Upper lobe of right lung (tissue), 1 donor: Measurements from ENCODE around the gene RAPGEF6. TPM values are rescaled to one million over a fixed set of nuclear protein-coding genes. Genes with fewer than 3 reads are reported as not detected.

ENCODE experiments used
- ATAC-seq: fragments of 200-7000 bp; cut with Tn5 transposase; one replicate; pipeline ENCODE4 v1.9.1; 2020; ENCODE audit warnings: mild to moderate bottlenecking, moderate library complexity
- DNase-seq: peaks from one replicate; pipeline ENCODE4 v3.0.0-alpha.2; 2020
- H3K27ac ChIP-seq: fragments of 200-600 bp; one replicate; pipeline ENCODE4 v1.8.0; 2022
- H3K27me3 ChIP-seq: fragments of 200-600 bp; one replicate; pipeline ENCODE4 v1.8.0; 2022; ENCODE audit warnings: mild to moderate bottlenecking
- H3K36me3 ChIP-seq: fragments of 200-600 bp; one replicate; pipeline ENCODE4 v1.8.0; 2022
- H3K4me1 ChIP-seq: fragments of 200-600 bp; one replicate; pipeline ENCODE4 v1.8.0; 2022
- H3K4me3 ChIP-seq: fragments of 200-600 bp; one replicate; pipeline ENCODE4 v1.8.0; 2022; ENCODE audit warnings: mild to moderate bottlenecking
- H3K9me3 ChIP-seq: fragments of 200-600 bp; one replicate; pipeline ENCODE4 v1.8.0; 2022
- intact Hi-C: fragments of 100-400 bp; cut with DNase I; formaldehyde crosslinking; loops from one replicate; pipeline ENCODE4 v1.11.0; 2022
- total RNA-seq: library from RNA; stranded (reverse); fragmentation: NEBNext Ultra II Directional; extraction: Animal tissue kit (Norgen Biotek cat#: 25700); gene quantifications from one replicate; pipeline ENCODE4 v1.2.1, GENCODE V29; 2021
- TF ChIP-seq, protein P1 (sequence below): fragments of 200-600 bp; IDR thresholded peaks from one replicate; pipeline ENCODE4 v1.8.0; 2022; ENCODE audit warnings: antibody characterized with exemption
- donor health status: DM: no; HTN: yes; CAD: no; lungs with severe emphysema.

RAPGEF6 gene
- total RNA-seq, 1 donor from 2014 or later = 27.2 TPM

- no peaks in the 10 kb centered on the region for H3K9me3 ChIP-seq
- no peak overlapping the region for H3K27ac ChIP-seq
- no peak overlapping the region for H3K4me3 ChIP-seq
- TF ChIP-seq, protein P1, sequence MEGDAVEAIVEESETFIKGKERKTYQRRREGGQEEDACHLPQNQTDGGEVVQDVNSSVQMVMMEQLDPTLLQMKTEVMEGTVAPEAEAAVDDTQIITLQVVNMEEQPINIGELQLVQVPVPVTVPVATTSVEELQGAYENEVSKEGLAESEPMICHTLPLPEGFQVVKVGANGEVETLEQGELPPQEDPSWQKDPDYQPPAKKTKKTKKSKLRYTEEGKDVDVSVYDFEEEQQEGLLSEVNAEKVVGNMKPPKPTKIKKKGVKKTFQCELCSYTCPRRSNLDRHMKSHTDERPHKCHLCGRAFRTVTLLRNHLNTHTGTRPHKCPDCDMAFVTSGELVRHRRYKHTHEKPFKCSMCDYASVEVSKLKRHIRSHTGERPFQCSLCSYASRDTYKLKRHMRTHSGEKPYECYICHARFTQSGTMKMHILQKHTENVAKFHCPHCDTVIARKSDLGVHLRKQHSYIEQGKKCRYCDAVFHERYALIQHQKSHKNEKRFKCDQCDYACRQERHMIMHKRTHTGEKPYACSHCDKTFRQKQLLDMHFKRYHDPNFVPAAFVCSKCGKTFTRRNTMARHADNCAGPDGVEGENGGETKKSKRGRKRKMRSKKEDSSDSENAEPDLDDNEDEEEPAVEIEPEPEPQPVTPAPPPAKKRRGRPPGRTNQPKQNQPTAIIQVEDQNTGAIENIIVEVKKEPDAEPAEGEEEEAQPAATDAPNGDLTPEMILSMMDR = peak; percentile 83
- H3K36me3 ChIP-seq = no peaks in the 10 kb centered on the region
- no peaks in the 10 kb centered on the region for H3K4me1 ChIP-seq
- DNase-seq (no peak), ATAC-seq (peak; percentile 86)
- H3K27me3 ChIP-seq = no peaks in the 10 kb centered on the region
- intact Hi-C loops = loop anchor here (10.0 kb wide), 1 partner anchor 415 kb away; no protein-coding TSS in a partner anchor
These were observed 45.3 kb downstream of the RAPGEF6 start for GRCh38 chr5:131589510-131590348.

DNA sequence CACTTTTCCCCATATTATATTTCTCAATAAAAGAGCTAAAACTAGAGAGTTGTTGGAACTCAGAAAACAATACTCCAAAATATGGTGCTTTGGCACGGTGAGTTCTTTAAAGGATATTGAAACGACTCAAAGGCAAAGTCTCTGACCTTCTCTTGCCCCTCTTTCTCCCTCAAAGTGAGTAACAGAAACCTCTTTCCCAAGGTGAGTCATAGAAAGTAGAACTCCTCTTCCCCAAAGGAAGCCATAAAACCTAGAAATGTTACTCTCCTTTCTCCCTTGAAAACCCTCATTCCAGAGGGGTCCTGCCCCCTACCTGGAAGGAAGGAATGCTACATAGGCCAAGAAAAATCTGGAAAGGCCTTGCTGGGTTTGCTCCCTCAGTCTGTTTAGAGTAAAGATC is 47.5 kb downstream of the RAPGEF6 start:
- DNase-seq = no peak

DNA sequence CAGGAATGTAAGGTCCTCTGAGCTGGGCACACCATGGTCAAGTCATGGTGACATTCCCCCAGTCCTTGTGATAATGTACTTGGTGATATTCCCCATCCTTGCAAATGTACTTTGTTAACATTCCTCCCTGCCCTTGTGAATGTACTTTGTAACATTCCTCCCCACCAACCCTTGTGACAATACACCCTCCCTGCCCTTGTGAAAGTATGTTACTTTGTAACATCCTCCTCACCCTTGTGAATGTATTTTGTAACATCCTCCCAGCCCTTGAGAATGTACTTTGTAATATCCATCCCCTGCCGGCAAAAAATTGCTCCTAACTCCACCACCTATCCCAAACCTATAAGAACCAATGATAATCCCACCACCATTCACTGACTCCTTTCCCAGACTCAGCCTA is 53.3 kb downstream of the RAPGEF6 start:
- Histone ChIP-seq H3K4me1 (no peaks in the 10 kb centered on the region), H3K36me3 (peaks cover 4% of the 10 kb centered on the region), H3K4me3 (no peak overlapping the region), H3K9me3 (no peaks in the 10 kb centered on the region), H3K27ac (no peak overlapping the region), H3K27me3 (no peaks in the 10 kb centered on the region)
- intact Hi-C loops = no loop called here
- TF ChIP-seq, protein P1 = no peak
- peak; percentile 64 for ATAC-seq
- no peak for DNase-seq

More for the DNA sequence above, 47.5 kb downstream of the RAPGEF6 start:
- intact Hi-C loops = no loop called here
- Histone ChIP-seq H3K4me1 (no peaks in the 10 kb centered on the region), H3K9me3 (no peaks in the 10 kb centered on the region), H3K4me3 (no peak overlapping the region), H3K27me3 (no peaks in the 10 kb centered on the region), H3K36me3 (no peaks in the 10 kb centered on the region), H3K27ac (no peak overlapping the region)
- TF ChIP-seq, protein P1 = no peak
- ATAC-seq = no peak

DNA sequence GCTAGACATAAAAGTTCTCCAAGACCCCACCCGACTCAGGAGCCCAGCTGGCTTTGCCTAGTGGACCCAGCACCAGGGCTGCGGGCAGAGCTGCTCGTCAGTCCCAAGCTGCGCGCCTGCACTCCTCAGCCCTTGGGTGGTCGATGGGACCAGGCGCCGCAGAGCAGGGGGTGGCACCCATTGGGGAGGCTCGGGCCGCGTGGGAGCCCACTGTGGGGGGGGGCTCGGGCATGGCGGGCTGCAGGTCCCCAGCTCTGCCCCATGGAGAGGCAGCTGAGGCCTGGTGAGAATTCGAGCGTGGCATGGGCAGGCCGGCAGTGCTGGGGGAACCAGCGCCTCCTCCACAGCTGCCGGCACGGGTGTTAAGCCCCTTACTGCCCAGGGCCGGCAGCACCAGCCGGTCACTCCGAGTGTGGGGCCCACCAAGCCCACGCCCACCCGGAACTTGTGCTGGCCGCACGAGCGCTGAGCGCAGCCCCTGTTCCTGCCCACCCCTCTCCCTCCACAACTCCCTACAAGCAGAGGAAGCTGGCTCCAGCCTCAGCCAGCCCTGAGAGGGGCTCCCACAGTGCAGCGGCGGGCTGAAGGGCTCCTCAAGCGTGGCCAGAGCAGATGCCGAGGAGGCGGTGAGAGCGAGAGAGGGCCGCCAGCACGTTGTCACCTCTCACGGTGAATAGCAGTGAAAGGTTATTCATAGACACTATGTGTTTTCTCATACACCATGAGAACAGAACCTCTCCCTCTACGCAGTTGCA is 54.9 kb downstream of the RAPGEF6 start:
- ATAC-seq = no peak
- peaks cover 4% of the 10 kb centered on the region for H3K36me3 ChIP-seq
- no peaks in the 10 kb centered on the region for H3K4me1 ChIP-seq
- intact Hi-C loops = no loop called here
- no peak overlapping the region for H3K27ac ChIP-seq
- no peak for DNase-seq
- H3K27me3 ChIP-seq = no peaks in the 10 kb centered on the region
- no peaks in the 10 kb centered on the region for H3K9me3 ChIP-seq
- no peak overlapping the region for H3K4me3 ChIP-seq
- TF ChIP-seq, protein P1 = no peak

DNA sequence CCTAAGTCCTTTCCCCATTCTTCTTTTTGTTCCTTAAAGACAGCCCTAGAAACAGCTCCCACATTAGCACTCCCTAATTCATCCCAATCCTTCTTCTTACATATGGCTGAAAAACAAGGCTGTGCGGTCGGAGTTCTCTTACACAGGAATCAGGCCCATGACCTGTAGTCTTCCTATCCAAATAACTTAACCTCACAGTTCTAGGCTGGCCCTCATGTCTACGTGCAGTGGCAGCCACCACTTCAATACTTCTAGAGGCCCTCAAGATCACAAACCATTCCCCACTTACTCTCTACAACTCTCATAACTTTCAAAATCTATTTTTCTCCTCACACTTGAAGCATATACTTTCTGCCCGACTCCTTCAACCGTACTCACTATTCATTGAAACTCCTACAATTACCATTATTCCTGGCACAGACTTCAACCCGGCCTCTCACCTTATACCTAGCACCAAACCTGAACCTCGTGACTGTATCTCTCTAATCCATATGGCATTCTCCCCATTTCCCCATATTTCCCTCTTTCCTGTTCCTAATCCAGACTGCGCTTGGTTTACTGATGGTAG is 59.3 kb downstream of the RAPGEF6 start:
- TF ChIP-seq, protein P1 = no peak
- no peak for DNase-seq
- no peak overlapping the region for H3K4me3 ChIP-seq
- H3K36me3 ChIP-seq = peaks cover 4% of the 10 kb centered on the region
- intact Hi-C loops = no loop called here
- H3K27ac ChIP-seq = no peak overlapping the region
- H3K4me1 ChIP-seq = no peaks in the 10 kb centered on the region
- H3K27me3 ChIP-seq = no peaks in the 10 kb centered on the region
- ATAC-seq = peak; percentile 76
- H3K9me3 ChIP-seq = no peaks in the 10 kb centered on the region
